ENCODE results near the gene PPP2R5C. TPM values are rescaled to one million over a fixed set of nuclear protein-coding genes. Genes with fewer than 3 reads are reported as not detected.
A peak's percentile ranks its signal among the peaks of the same experiment; 100 is the strongest.
"Not testable (repeated sequence)": the region's sequence is repeated elsewhere in the genome, so short reads cannot be mapped to it uniquely, and the experiment has no call there.

The PPP2R5C gene
- total and polyA plus RNA-seq, 4 experiments from 2014 or later = 273 to 620 (median 431) TPM

DNA sequence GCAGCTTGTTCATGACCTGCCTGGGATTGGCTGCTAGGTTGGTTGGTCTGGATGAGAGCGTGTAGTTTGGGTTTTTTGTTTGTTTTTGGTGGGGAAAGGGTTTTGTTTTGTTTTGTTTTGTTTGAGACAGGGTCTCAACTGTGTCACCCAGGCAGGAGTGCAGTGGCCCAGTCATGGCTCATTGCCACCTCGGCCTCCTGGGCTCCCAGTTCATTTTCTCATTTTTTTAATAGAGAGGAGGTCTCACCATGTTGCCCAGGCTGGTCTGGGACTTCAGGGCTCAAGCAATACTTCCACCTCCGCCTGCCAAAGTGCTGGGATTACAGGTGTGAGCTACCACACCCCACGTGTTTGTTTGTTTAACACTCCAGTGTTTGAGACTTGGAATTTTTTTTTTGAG is 206.7 kb downstream of the PPP2R5C start:
- POLR2A ChIA-PET (ENCODE audit: partially characterized antibody) = interaction anchor here (1.3 to 5.1 kb wide), 3 partner anchors 19 to 246 kb away, joined by 3 to 32 read pairs (median 3); no protein-coding TSS in a partner anchor

DNA sequence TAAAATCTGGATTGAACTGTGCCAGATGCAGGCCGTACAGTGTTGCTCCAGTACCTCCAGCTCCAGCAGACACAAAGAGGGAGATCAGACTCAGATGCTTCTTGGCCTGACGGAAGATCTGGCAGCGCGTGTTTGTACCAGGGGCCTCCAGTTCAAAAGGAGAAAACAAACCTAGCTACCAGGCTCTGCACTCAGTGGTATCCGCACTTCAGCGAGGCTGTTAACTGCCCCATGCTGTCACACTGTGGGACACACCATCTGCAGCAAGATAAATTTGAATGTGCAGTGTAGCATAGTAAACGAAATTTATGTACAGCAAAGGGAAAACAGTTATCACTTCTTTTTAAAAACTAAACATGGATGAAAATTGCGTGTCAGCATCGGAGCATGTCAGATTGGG is 208.0 kb downstream of the PPP2R5C start:
- H3K9me3 Mint-ChIP-seq = no peaks in the 10 kb centered on the region
- DNase-seq = no peak
- H3K27me3 Mint-ChIP-seq = no peaks in the 10 kb centered on the region
- Histone ChIP-seq H3K4me1 (ENCODE audit: insufficient read depth, low read length) (peaks cover 60% of the 10 kb centered on the region), H3K9me3 (ENCODE audit: control insufficient read depth in 1 of 2, low read length in 2 of 2) (no peaks in the 10 kb centered on the region), H3K27me3 (ENCODE audit: insufficient read depth, low read length) (no peaks in the 10 kb centered on the region), H3K27ac (ENCODE audit: low read depth, low read length) (no peak overlapping the region), H3K4me3 (ENCODE audit: low read length in 2 of 2) (peak overlapping the region in 1 of 2 donors; percentile 6), H3K36me3 (ENCODE audit: insufficient read depth, low read length) (no peaks in the 10 kb centered on the region)
- peaks cover 31 to 73% (median 53%) of the 10 kb centered on the region in 4 donors for H3K4me1 Mint-ChIP-seq
- CTCF ChIA-PET (ENCODE audit: partially characterized antibody) = no interaction called here
- intact Hi-C loops (cut with micrococcal nuclease) = no loop called here
- no peak overlapping the region for H3K4me3 Mint-ChIP-seq
- H3K36me3 Mint-ChIP-seq = peaks cover 10 to 24% of the 10 kb centered on the region in 2 donors
- POLR2A ChIA-PET (ENCODE audit: partially characterized antibody) = no interaction called here
- peak overlapping the region in 2 of 7 donors; percentile 41 to 73 for H3K27ac Mint-ChIP-seq

More for the DNA sequence above, 206.7 kb downstream of the PPP2R5C start:
- H3K9me3 Mint-ChIP-seq = peaks cover 0 to 2% (median 0%) of the 10 kb centered on the region in 8 donors
- peak overlapping the region in 4 of 8 donors; percentile 4 to 29 (median 19) for H3K4me3 Mint-ChIP-seq
- no peaks in the 10 kb centered on the region for H3K27me3 Mint-ChIP-seq
- H3K27ac ChIP-seq (ENCODE audit: low read depth, low read length) = no peak overlapping the region
- DNase-seq = no peak
- no peaks in the 10 kb centered on the region for H3K27me3 ChIP-seq (ENCODE audit: insufficient read depth, low read length)
- intact Hi-C loops (cut with micrococcal nuclease) = no loop called here
- CTCF ChIA-PET (ENCODE audit: partially characterized antibody) = interaction anchor here (1.4 to 2.6 kb wide), 2 partner anchors 127 to 261 kb away, joined by 4 to 7 read pairs; no protein-coding TSS in a partner anchor
- H3K36me3 ChIP-seq (ENCODE audit: insufficient read depth, low read length) = no peaks in the 10 kb centered on the region
- H3K9me3 ChIP-seq (ENCODE audit: control insufficient read depth in 1 of 2, low read length in 2 of 2) = no peaks in the 10 kb centered on the region
- H3K36me3 Mint-ChIP-seq = peaks cover 10 to 24% of the 10 kb centered on the region in 2 donors
- H3K4me3 ChIP-seq (ENCODE audit: low read length in 2 of 2) = no peak overlapping the region
- peaks cover 65% of the 10 kb centered on the region for H3K4me1 ChIP-seq (ENCODE audit: insufficient read depth, low read length)
- peaks cover 37 to 78% (median 55%) of the 10 kb centered on the region in 4 donors for H3K4me1 Mint-ChIP-seq
- H3K27ac Mint-ChIP-seq = peak overlapping the region in 6 of 7 donors; percentile 50 to 84 (median 71)

DNA sequence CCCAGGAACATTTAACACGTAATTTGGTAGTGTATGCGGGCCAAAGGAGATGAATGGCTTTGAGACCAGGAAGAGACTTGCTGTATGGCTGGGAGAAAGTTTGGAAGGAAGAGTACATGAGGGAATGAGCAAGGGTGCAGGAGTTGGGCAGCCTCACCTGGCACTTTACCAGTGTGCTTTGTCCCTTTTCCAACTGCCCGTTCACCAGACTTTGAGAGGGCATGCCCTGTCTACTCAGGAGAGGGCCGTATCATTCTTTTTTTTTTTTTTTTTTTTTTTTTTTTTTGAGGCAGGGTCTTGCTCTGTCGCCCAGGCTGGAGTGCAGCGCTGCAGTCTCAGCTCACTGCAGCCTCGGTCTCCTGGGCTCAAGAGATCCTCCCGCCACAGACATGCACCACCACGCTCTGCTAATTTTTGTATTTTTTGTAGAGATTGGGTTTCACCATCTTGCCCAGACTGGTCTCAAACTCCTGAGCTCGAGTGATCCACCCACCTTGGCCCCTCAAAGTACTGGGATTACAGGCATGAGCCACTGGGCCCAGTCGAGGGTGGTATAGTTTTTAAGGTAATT is 209.4 kb downstream of the PPP2R5C start:
- Histone ChIP-seq H3K9me3 (ENCODE audit: control insufficient read depth in 1 of 2, low read length in 2 of 2) (no peaks in the 10 kb centered on the region), H3K27me3 (ENCODE audit: insufficient read depth, low read length) (no peaks in the 10 kb centered on the region), H3K4me1 (ENCODE audit: insufficient read depth, low read length) (peaks cover 54% of the 10 kb centered on the region), H3K4me3 (ENCODE audit: low read length in 2 of 2) (no peak overlapping the region), H3K27ac (ENCODE audit: low read depth, low read length) (no peak overlapping the region), H3K36me3 (ENCODE audit: insufficient read depth, low read length) (peaks cover 3% of the 10 kb centered on the region)
- H3K27me3 Mint-ChIP-seq = no peaks in the 10 kb centered on the region
- ChIA-PET CTCF (ENCODE audit: partially characterized antibody) (interaction anchor here (0.6 kb wide), 1 partner anchor 13 kb away, joined by 4 read pairs; no protein-coding TSS in a partner anchor), POLR2A (ENCODE audit: partially characterized antibody) (interaction anchor here (1.1 to 1.4 kb wide), 2 partner anchors 15 to 23 kb away, joined by 3 to 4 read pairs; no protein-coding TSS in a partner anchor)
- peaks cover 29 to 73% (median 54%) of the 10 kb centered on the region in 4 donors for H3K4me1 Mint-ChIP-seq
- intact Hi-C loops (cut with micrococcal nuclease) = no loop called here
- DNase-seq = no peak
- H3K9me3 Mint-ChIP-seq = no peaks in the 10 kb centered on the region
- H3K27ac Mint-ChIP-seq = peak overlapping the region in 2 of 7 donors; percentile 15 to 47
- peaks cover 13 to 31% of the 10 kb centered on the region in 2 donors for H3K36me3 Mint-ChIP-seq
- H3K4me3 Mint-ChIP-seq = peak overlapping the region in 1 of 8 donors; percentile 22

DNA sequence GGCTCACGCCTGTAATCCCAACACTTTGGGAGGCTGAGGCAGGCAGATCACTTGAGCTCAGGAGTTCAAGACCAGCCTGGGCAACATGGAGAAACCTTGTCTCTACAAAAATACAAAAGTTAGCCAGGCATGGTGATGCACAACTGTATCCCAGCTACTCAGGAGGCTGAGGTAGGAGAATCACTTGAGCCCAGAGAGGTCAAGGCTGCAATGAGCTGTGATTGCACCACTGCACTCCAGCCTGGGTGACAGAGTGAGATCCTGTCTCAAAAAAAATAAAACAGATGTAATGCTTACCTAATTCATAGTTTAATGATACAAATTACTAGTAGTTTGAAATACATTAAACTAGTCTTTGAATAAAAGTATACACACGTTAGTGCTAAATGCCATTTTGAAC is 209.9 kb downstream of the PPP2R5C start:
- Mint-ChIP-seq H3K4me1 (peaks cover 29 to 70% (median 52%) of the 10 kb centered on the region in 4 donors), H3K4me3 (peak overlapping the region in 1 of 8 donors; percentile 5), H3K36me3 (peaks cover 14 to 32% of the 10 kb centered on the region in 2 donors)
- H3K27me3 ChIP-seq (ENCODE audit: insufficient read depth, low read length); H3K9me3 Mint-ChIP-seq; H3K4me3 ChIP-seq (ENCODE audit: low read length in 2 of 2); DNase-seq; H3K27me3 Mint-ChIP-seq; H3K36me3 ChIP-seq (ENCODE audit: insufficient read depth, low read length); H3K27ac ChIP-seq (ENCODE audit: low read depth, low read length); intact Hi-C loops (cut with micrococcal nuclease); H3K9me3 ChIP-seq (ENCODE audit: control insufficient read depth in 1 of 2, low read length in 2 of 2); H3K27ac Mint-ChIP-seq: not testable (repeated sequence)
- peaks cover 49% of the 10 kb centered on the region for H3K4me1 ChIP-seq (ENCODE audit: insufficient read depth, low read length)
- ChIA-PET POLR2A (ENCODE audit: partially characterized antibody) (interaction anchor here (1.1 to 1.4 kb wide), 2 partner anchors 15 to 23 kb away, joined by 3 to 4 read pairs; no protein-coding TSS in a partner anchor), CTCF (ENCODE audit: partially characterized antibody) (interaction anchor here (0.6 to 2.1 kb wide), 2 partner anchors 13 to 343 kb away, joined by 4 to 5 read pairs; no protein-coding TSS in a partner anchor)

DNA sequence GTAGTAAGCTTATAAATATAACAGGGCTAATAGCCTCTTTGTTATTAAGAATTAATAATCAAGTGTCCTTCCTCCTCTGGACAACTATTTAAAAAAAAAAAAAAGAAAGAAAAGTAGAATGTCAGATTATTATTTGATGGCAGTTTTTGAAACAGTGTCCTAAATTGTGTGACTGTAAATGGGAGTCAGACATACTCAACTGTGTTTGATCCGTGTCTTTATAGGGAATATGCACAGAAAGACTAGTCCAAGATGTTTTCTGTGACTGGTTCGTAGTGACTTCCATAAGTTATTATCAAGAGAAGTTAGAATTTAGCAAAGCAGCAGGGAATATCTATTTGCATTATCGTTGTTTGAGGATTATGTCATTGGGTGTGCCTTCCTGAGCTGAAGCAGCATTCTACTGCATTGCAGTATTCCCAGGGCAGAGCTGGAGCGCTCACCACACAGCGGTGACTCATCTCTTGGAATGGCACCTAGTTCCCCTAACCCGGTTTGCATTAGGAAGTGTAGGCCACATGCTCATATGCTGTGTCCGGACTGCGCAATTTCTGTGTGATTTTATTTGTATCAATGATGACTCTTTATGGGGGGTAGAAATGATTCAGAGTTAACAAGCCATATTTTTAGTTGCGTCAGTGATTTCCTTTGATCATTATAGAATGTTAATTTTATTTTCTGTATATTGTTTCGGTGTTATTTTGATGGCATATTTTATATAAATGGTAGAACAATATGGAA is 210.8 kb downstream of the PPP2R5C start:
- peaks cover 24 to 65% (median 48%) of the 10 kb centered on the region in 4 donors for H3K4me1 Mint-ChIP-seq
- H3K27ac Mint-ChIP-seq = peak overlapping the region in 3 of 7 donors; percentile 10 to 65 (median 53)
- no peak for DNase-seq
- peaks cover 40% of the 10 kb centered on the region for H3K4me1 ChIP-seq (ENCODE audit: insufficient read depth, low read length)
- peaks cover 17 to 37% of the 10 kb centered on the region in 2 donors for H3K36me3 Mint-ChIP-seq
- POLR2A ChIA-PET (ENCODE audit: partially characterized antibody) = interaction anchor here (1.1 to 1.4 kb wide), 2 partner anchors 14 to 24 kb away, joined by 3 to 4 read pairs; no protein-coding TSS in a partner anchor
- H3K9me3 Mint-ChIP-seq = no peaks in the 10 kb centered on the region
- H3K27me3 Mint-ChIP-seq = no peaks in the 10 kb centered on the region
- H3K4me3 Mint-ChIP-seq = peak overlapping the region in 1 of 8 donors; percentile 13
- no peaks in the 10 kb centered on the region for H3K27me3 ChIP-seq (ENCODE audit: insufficient read depth, low read length)
- CTCF ChIA-PET (ENCODE audit: partially characterized antibody) = interaction anchor here (1.3 to 2.1 kb wide), 2 partner anchors 19 to 342 kb away, joined by 3 to 5 read pairs; no protein-coding TSS in a partner anchor
- H3K27ac ChIP-seq (ENCODE audit: low read depth, low read length) = no peak overlapping the region
- no peak overlapping the region for H3K4me3 ChIP-seq (ENCODE audit: low read length in 2 of 2)
- peaks cover 14% of the 10 kb centered on the region for H3K36me3 ChIP-seq (ENCODE audit: insufficient read depth, low read length)
- no peaks in the 10 kb centered on the region for H3K9me3 ChIP-seq (ENCODE audit: control insufficient read depth in 1 of 2, low read length in 2 of 2)
- intact Hi-C loops (cut with micrococcal nuclease) = no loop called here

DNA sequence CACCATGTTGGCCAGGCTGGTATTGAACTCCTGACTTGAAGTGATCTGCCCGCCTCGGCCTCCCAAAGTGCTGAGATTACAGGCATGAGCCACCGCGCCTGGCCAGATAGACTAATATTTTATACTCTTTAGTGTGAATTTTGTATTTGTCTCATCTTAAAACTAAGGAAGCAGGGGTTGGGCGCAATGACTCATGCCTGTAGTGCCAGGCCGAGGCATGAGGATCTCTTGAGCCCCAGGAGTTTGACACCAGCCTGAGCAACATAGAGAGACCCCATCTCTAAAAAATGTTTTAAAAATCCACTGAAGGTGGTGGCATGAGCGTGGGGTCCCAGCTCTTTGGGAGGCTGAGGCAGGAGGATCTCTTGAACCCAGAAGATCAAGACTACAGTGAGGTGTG is 211.8 kb downstream of the PPP2R5C start:
- Histone ChIP-seq H3K27me3 (ENCODE audit: insufficient read depth, low read length) (no peaks in the 10 kb centered on the region), H3K4me3 (ENCODE audit: low read length in 2 of 2) (no peak overlapping the region), H3K4me1 (ENCODE audit: insufficient read depth, low read length) (peaks cover 30% of the 10 kb centered on the region), H3K9me3 (ENCODE audit: control insufficient read depth in 1 of 2, low read length in 2 of 2) (no peaks in the 10 kb centered on the region), H3K36me3 (ENCODE audit: insufficient read depth, low read length) (peaks cover 20% of the 10 kb centered on the region), H3K27ac (ENCODE audit: low read depth, low read length) (no peak overlapping the region)
- peaks cover 18 to 59% (median 40%) of the 10 kb centered on the region in 4 donors for H3K4me1 Mint-ChIP-seq
- no peak overlapping the region for H3K27ac Mint-ChIP-seq
- ChIA-PET POLR2A (ENCODE audit: partially characterized antibody) (no interaction called here), CTCF (ENCODE audit: partially characterized antibody) (interaction anchor here (1.3 to 2.1 kb wide), 3 partner anchors 18 to 341 kb away, joined by 3 to 5 read pairs (median 5); no protein-coding TSS in a partner anchor)
- H3K27me3 Mint-ChIP-seq = no peaks in the 10 kb centered on the region
- H3K4me3 Mint-ChIP-seq = no peak overlapping the region
- DNase-seq = no peak
- intact Hi-C loops (cut with micrococcal nuclease) = no loop called here
- peaks cover 13 to 42% of the 10 kb centered on the region in 2 donors for H3K36me3 Mint-ChIP-seq
- no peaks in the 10 kb centered on the region for H3K9me3 Mint-ChIP-seq

DNA sequence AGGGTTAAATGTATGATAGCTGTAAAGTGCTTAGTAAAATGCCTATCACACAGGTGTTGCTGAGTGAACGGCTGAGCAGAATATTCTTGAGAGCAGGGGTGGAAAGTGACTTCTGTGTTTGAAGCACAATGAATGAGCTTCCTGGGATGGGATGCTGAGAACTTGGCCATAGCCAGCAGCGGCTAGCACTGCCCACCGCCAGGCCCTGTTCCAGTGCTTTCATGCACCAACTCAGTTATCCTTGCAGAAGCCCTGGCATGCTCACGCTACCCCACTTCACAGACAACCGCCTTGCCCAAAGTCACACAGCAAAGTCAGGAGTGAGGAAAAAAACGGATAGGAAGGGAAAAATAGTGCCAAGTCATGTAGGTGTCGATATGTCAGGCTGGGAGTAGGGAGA is 213.7 kb downstream of the PPP2R5C start:
- Histone ChIP-seq H3K4me3 (ENCODE audit: low read length in 2 of 2) (no peak overlapping the region), H3K27me3 (ENCODE audit: insufficient read depth, low read length) (no peaks in the 10 kb centered on the region), H3K9me3 (ENCODE audit: control insufficient read depth in 1 of 2, low read length in 2 of 2) (no peaks in the 10 kb centered on the region), H3K4me1 (ENCODE audit: insufficient read depth, low read length) (peaks cover 23% of the 10 kb centered on the region), H3K27ac (ENCODE audit: low read depth, low read length) (no peak overlapping the region), H3K36me3 (ENCODE audit: insufficient read depth, low read length) (peaks cover 39% of the 10 kb centered on the region)
- ChIA-PET POLR2A (ENCODE audit: partially characterized antibody) (no interaction called here), CTCF (ENCODE audit: partially characterized antibody) (interaction anchor here (0.7 to 2.0 kb wide), 2 partner anchors 121 to 204 kb away, joined by 3 to 5 read pairs; no protein-coding TSS in a partner anchor)
- intact Hi-C loops (cut with micrococcal nuclease) = no loop called here
- Mint-ChIP-seq H3K4me3 (no peak overlapping the region), H3K27ac (peak overlapping the region in 1 of 7 donors; percentile 42), H3K36me3 (peaks cover 26 to 52% of the 10 kb centered on the region in 2 donors), H3K4me1 (peaks cover 10 to 45% (median 30%) of the 10 kb centered on the region in 4 donors), H3K9me3 (no peaks in the 10 kb centered on the region), H3K27me3 (no peaks in the 10 kb centered on the region)
- DNase-seq = no peak
